Chondrocyte (in vitro differentiated cells): ENCODE data around the gene AFF1. TPM values are rescaled to one million over a fixed set of nuclear protein-coding genes. Genes with fewer than 3 reads are reported as not detected.

ENCODE experiments used
- DNase-seq: peaks from one replicate; pipeline ENCODE4 v3.0.0; 2021; ENCODE audit warnings: mixed read lengths, low spot score
- H3K27ac Mint-ChIP-seq: one replicate; pipeline ENCODE4 v1.8.0; 2021; ENCODE audit warnings: mild to moderate bottlenecking, moderate library complexity, mixed read lengths; ENCODE audit not compliant: unreplicated experiment
- H3K27me3 Mint-ChIP-seq: 2 replicates; pipeline ENCODE4 v1.8.0; 2021; ENCODE audit warnings: low read depth, mixed read lengths
- H3K36me3 Mint-ChIP-seq: 2 replicates; pipeline ENCODE4 v1.8.0; 2021; ENCODE audit warnings: low read depth, mixed read lengths
- H3K4me1 Mint-ChIP-seq: 2 replicates; pipeline ENCODE4 v1.8.0; 2021; ENCODE audit warnings: low read depth, mild to moderate bottlenecking, mixed read lengths
- H3K4me3 Mint-ChIP-seq: one replicate; pipeline ENCODE4 v1.8.0; 2021; ENCODE audit warnings: mild to moderate bottlenecking, moderate library complexity, mixed read lengths; ENCODE audit not compliant: unreplicated experiment
- H3K9me3 Mint-ChIP-seq: 2 replicates; pipeline ENCODE4 v1.8.0; 2021; ENCODE audit warnings: low read depth, mixed read lengths
- total RNA-seq: library from RNA; stranded (reverse); gene quantifications from 3 replicates; pipeline ENCODE4 v1.2.1, GENCODE V29; 2021
- TF ChIP-seq, protein P1 (sequence below): fragments of 200-600 bp; sonication (generic); IDR thresholded peaks from 2 replicates; pipeline ENCODE4 v1.5.0; 2021; ENCODE audit warnings: antibody characterized with exemption, mild to moderate bottlenecking, moderate library complexity

The AFF1 gene
- total RNA-seq, 1 donor from 2014 or later: 25.9 TPM

DNA sequence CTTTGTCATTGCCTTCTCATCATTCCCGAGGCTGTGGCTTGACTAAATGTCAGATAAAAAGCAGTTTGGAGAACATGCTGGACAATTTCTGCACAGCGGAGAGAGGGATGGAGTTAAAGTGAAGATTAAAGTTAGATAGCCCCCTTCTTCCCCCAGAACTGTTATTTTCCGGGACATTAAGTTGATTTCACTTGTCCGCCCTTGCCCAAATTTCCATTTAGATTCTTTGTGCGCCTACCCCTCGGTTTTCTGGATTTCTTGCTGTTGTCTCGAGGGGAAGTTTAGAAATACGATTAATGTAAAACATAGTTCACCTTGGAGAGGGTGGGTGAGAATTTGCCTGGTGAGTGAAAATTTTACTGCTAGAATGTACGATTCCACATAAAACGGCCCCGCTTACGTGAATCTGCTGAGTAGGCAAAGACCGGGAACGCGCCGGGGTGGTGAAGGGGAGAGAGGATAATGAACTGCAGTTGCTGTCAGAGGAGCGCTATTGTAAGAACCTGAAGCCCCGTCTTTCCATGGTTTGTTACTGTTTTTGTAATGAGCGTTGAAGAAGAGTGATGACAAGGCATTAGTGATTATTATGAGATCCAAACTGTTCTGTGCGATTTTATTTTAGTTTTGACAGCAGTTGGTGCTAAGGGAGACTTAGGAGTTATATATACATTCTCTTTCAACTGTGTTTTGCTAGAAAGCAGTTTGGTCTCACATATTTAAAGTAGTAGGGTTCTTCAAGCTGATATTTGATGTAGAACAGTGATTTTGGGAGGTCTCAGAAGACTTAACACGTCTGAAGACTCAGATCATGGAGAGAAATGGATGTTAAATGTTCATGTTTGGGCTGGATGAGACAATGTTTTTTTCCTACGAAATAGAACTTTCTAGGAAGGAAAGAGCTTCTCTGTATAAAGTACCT, 73.0 kb downstream of the AFF1 start:
- H3K36me3 Mint-ChIP-seq: no peaks in the 10 kb centered on the region
- no peaks in the 10 kb centered on the region for H3K27me3 Mint-ChIP-seq
- DNase-seq: no peak
- H3K4me3 Mint-ChIP-seq: peak overlapping the region; percentile 84
- H3K4me1 Mint-ChIP-seq: peaks cover 52% of the 10 kb centered on the region
- peaks cover 4% of the 10 kb centered on the region for H3K9me3 Mint-ChIP-seq
- TF ChIP-seq, protein P1, sequence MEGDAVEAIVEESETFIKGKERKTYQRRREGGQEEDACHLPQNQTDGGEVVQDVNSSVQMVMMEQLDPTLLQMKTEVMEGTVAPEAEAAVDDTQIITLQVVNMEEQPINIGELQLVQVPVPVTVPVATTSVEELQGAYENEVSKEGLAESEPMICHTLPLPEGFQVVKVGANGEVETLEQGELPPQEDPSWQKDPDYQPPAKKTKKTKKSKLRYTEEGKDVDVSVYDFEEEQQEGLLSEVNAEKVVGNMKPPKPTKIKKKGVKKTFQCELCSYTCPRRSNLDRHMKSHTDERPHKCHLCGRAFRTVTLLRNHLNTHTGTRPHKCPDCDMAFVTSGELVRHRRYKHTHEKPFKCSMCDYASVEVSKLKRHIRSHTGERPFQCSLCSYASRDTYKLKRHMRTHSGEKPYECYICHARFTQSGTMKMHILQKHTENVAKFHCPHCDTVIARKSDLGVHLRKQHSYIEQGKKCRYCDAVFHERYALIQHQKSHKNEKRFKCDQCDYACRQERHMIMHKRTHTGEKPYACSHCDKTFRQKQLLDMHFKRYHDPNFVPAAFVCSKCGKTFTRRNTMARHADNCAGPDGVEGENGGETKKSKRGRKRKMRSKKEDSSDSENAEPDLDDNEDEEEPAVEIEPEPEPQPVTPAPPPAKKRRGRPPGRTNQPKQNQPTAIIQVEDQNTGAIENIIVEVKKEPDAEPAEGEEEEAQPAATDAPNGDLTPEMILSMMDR: peak; percentile 13
- H3K27ac Mint-ChIP-seq: peak overlapping the region; percentile 96

- Mint-ChIP-seq H3K4me3 (no peak overlapping the region), H3K36me3 (no peaks in the 10 kb centered on the region), H3K9me3 (peaks cover 4% of the 10 kb centered on the region), H3K27ac (no peak overlapping the region), H3K27me3 (no peaks in the 10 kb centered on the region), H3K4me1 (peaks cover 63% of the 10 kb centered on the region)
- TF ChIP-seq, protein P1: no peak
- no peak for DNase-seq
Observed at GRCh38 chr4:87009095-87009648, 74.4 kb downstream of the AFF1 start.

- Mint-ChIP-seq H3K36me3 (no peaks in the 10 kb centered on the region), H3K27me3 (no peaks in the 10 kb centered on the region), H3K4me3 (no peak overlapping the region), H3K27ac (no peak overlapping the region), H3K4me1 (peaks cover 72% of the 10 kb centered on the region), H3K9me3 (peaks cover 4% of the 10 kb centered on the region)
- DNase-seq: no peak
- TF ChIP-seq, protein P1: no peak
Observed at GRCh38 chr4:87010192-87010591, 75.4 kb downstream of the AFF1 start.

GRCh38 chr4:87011340-87012034, 76.7 kb downstream of the AFF1 start:
- no peak for DNase-seq
- Mint-ChIP-seq H3K9me3 (peaks cover 4% of the 10 kb centered on the region), H3K27me3 (no peaks in the 10 kb centered on the region), H3K36me3 (no peaks in the 10 kb centered on the region), H3K27ac (peak overlapping the region; percentile 72), H3K4me3 (no peak overlapping the region), H3K4me1 (peaks cover 74% of the 10 kb centered on the region)
- TF ChIP-seq, protein P1: no peak
